HEK293 (cell line): ENCODE results near the gene BCKDHA.

Experiments
- BCL11B ChIP-seq: fragments of 450-650 bp; formaldehyde crosslinking; IDR thresholded peaks from 2 replicates; pipeline ENCODE4 v1.5.1; 2016; ENCODE audit warnings: low read depth, missing biosample characterization, missing genetic modification characterization
- GLI2 ChIP-seq: fragments of 450-650 bp; formaldehyde crosslinking; IDR thresholded peaks from 2 replicates; pipeline ENCODE4; 2017; ENCODE audit warnings: missing biosample characterization, missing genetic modification characterization, low read depth, borderline replicate concordance
- KLF9 ChIP-seq: fragments of 450-650 bp; formaldehyde crosslinking; IDR thresholded peaks from 2 replicates; pipeline ENCODE4 v1.5.1; 2016; ENCODE audit warnings: missing biosample characterization, missing genetic modification characterization, low read depth
- REPIN1 ChIP-seq: fragments of 450-650 bp; formaldehyde crosslinking; IDR thresholded peaks from 2 replicates; pipeline ENCODE4 v1.5.1; 2017; ENCODE audit warnings: missing biosample characterization, missing genetic modification characterization, low read depth
- SCRT1 ChIP-seq: fragments of 450-650 bp; formaldehyde crosslinking; IDR thresholded peaks from 2 replicates; pipeline ENCODE4 v1.5.1; 2016; ENCODE audit warnings: missing biosample characterization, missing genetic modification characterization, borderline replicate concordance
- ZBTB17 ChIP-seq: fragments of 450-650 bp; formaldehyde crosslinking; IDR thresholded peaks from 2 replicates; pipeline ENCODE4 v1.5.1; 2016; ENCODE audit warnings: missing biosample characterization, missing genetic modification characterization
- ZBTB48 ChIP-seq: fragments of 450-650 bp; formaldehyde crosslinking; IDR thresholded peaks from 2 replicates; pipeline ENCODE4 v1.5.1; 2016; ENCODE audit warnings: missing biosample characterization, missing genetic modification characterization
- ZBTB8A ChIP-seq: fragments of 450-650 bp; formaldehyde crosslinking; IDR thresholded peaks from 2 replicates; pipeline ENCODE4 v1.5.1; 2016; ENCODE audit warnings: missing biosample characterization, missing genetic modification characterization
- ZNF24 ChIP-seq: fragments of 450-650 bp; formaldehyde crosslinking; IDR thresholded peaks from 2 replicates; pipeline ENCODE4 v1.5.1; 2016; ENCODE audit warnings: missing biosample characterization, missing genetic modification characterization
- ZNF302 ChIP-seq: fragments of 450-650 bp; formaldehyde crosslinking; IDR thresholded peaks from 2 replicates; pipeline ENCODE4 v1.5.1; 2016; ENCODE audit warnings: missing biosample characterization, missing genetic modification characterization, low read depth
- ZNF501 ChIP-seq: fragments of 450-650 bp; formaldehyde crosslinking; IDR thresholded peaks from 2 replicates; pipeline ENCODE4 v1.5.1; 2016; ENCODE audit warnings: missing biosample characterization, missing genetic modification characterization
- ZNF521 ChIP-seq: fragments of 450-650 bp; formaldehyde crosslinking; IDR thresholded peaks from 2 replicates; pipeline ENCODE4 v1.5.1; 2017; ENCODE audit warnings: missing biosample characterization, mild to moderate bottlenecking, missing genetic modification characterization
- ZNF544 ChIP-seq: fragments of 450-650 bp; formaldehyde crosslinking; IDR thresholded peaks from 2 replicates; pipeline ENCODE4 v1.5.0; 2017; ENCODE audit warnings: missing biosample characterization, missing genetic modification characterization
- ZNF701 ChIP-seq: fragments of 450-650 bp; formaldehyde crosslinking; IDR thresholded peaks from 2 replicates; pipeline ENCODE4 v1.5.1; 2016; ENCODE audit warnings: missing biosample characterization, missing genetic modification characterization
- ZXDB ChIP-seq: fragments of 450-650 bp; formaldehyde crosslinking; IDR thresholded peaks from 2 replicates; pipeline ENCODE4 v1.5.1; 2016; ENCODE audit warnings: missing biosample characterization, missing genetic modification characterization
- TF ChIP-seq, protein P1 (sequence below): fragments of 450-650 bp; formaldehyde crosslinking; IDR thresholded peaks from 2 replicates; pipeline ENCODE4 v1.5.1; 2016; ENCODE audit warnings: missing biosample characterization, missing genetic modification characterization
- TF ChIP-seq, protein P2 (sequence below): fragments of 450-650 bp; IDR thresholded peaks from 2 replicates; pipeline ENCODE4 v1.5.1; 2018; ENCODE audit warnings: missing biosample characterization, missing genetic modification characterization
- TF ChIP-seq, protein P3 (sequence below): fragments of 450-650 bp; formaldehyde crosslinking; IDR thresholded peaks from 2 replicates; pipeline ENCODE4 v1.5.1; 2017; ENCODE audit warnings: missing biosample characterization, missing genetic modification characterization
- TF ChIP-seq, protein P4 (sequence below): fragments of 450-650 bp; formaldehyde crosslinking; IDR thresholded peaks from 2 replicates; pipeline ENCODE4 v1.5.1; 2016; ENCODE audit warnings: missing biosample characterization, missing genetic modification characterization
- TF ChIP-seq, protein P5 (sequence below): fragments of 450-650 bp; formaldehyde crosslinking; conservative IDR thresholded peaks from 2 replicates; pipeline ENCODE4 v1.5.1; 2016; ENCODE audit warnings: low read depth, missing biosample characterization, missing genetic modification characterization
- TF ChIP-seq, protein P6 (sequence below): IDR thresholded peaks from 2 replicates; pipeline ENCODE4 v1.6.1; 2011; ENCODE audit warnings: mild to moderate bottlenecking, low read depth, low read length, borderline replicate concordance

The BCKDHA gene

DNA sequence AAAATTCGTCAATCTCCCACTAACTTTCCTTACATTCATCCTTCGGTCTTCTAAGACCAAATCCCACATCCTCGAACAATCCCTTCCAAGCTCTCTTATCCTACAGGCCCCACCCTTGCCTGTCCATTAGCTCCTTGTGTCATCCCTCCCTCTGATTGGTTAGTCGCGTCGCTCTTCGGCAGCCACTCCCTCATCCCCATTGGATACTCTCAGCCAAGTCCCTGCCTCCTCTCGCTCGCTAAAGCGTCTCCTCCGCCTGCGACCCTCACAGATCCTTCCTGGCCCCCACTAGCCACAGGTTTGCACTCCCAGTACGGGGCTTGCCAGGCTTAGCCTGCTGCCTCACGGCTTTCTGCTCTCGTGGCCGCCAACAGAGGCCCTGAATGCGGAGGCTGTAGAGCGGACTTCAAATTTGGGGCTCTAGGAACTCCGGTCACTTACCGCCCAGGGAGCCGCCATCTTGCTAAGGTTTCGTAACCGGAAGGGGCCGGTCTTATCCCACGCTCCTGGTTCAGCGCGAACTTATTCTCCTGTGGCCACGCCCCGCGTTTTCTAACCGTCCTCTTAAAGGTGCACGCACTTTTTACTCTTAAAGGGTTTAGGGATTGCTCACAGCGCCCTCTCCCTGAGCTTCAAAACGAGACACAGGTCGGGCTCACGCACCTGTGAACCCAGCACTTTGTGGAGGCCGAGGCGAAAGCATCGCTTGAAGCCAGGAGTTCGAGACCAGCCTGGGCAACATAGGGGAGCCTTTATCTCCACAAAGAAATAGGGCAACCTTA is 42.0 kb downstream of the BCKDHA start, which contains the start of gene DMAC2 (continued):
- TF ChIP-seq, protein P1, sequence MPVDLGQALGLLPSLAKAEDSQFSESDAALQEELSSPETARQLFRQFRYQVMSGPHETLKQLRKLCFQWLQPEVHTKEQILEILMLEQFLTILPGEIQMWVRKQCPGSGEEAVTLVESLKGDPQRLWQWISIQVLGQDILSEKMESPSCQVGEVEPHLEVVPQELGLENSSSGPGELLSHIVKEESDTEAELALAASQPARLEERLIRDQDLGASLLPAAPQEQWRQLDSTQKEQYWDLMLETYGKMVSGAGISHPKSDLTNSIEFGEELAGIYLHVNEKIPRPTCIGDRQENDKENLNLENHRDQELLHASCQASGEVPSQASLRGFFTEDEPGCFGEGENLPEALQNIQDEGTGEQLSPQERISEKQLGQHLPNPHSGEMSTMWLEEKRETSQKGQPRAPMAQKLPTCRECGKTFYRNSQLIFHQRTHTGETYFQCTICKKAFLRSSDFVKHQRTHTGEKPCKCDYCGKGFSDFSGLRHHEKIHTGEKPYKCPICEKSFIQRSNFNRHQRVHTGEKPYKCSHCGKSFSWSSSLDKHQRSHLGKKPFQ: no peak
- peak; percentile 87; the same call in 1 of the 2 replicates for TF ChIP-seq ZNF501 (tag by site-specific recombination)
- no peak for TF ChIP-seq ZNF302 (tag by site-specific recombination)
- peak; percentile 69 for TF ChIP-seq KLF9
- TF ChIP-seq ZXDB: peak; percentile 95
- TF ChIP-seq, protein P2, sequence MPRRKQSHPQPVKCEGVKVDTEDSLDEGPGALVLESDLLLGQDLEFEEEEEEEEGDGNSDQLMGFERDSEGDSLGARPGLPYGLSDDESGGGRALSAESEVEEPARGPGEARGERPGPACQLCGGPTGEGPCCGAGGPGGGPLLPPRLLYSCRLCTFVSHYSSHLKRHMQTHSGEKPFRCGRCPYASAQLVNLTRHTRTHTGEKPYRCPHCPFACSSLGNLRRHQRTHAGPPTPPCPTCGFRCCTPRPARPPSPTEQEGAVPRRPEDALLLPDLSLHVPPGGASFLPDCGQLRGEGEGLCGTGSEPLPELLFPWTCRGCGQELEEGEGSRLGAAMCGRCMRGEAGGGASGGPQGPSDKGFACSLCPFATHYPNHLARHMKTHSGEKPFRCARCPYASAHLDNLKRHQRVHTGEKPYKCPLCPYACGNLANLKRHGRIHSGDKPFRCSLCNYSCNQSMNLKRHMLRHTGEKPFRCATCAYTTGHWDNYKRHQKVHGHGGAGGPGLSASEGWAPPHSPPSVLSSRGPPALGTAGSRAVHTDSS (tag by site-specific recombination): no peak
- TF ChIP-seq ZBTB8A: peak; percentile 29; the same call in 1 of the 2 replicates
- TF ChIP-seq, protein P3, sequence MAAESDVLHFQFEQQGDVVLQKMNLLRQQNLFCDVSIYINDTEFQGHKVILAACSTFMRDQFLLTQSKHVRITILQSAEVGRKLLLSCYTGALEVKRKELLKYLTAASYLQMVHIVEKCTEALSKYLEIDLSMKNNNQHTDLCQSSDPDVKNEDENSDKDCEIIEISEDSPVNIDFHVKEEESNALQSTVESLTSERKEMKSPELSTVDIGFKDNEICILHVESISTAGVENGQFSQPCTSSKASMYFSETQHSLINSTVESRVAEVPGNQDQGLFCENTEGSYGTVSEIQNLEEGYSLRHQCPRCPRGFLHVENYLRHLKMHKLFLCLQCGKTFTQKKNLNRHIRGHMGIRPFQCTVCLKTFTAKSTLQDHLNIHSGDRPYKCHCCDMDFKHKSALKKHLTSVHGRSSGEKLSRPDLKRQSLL: peak; percentile 70
- TF ChIP-seq REPIN1 (tag by site-specific recombination): no peak
- TF ChIP-seq, protein P4, sequence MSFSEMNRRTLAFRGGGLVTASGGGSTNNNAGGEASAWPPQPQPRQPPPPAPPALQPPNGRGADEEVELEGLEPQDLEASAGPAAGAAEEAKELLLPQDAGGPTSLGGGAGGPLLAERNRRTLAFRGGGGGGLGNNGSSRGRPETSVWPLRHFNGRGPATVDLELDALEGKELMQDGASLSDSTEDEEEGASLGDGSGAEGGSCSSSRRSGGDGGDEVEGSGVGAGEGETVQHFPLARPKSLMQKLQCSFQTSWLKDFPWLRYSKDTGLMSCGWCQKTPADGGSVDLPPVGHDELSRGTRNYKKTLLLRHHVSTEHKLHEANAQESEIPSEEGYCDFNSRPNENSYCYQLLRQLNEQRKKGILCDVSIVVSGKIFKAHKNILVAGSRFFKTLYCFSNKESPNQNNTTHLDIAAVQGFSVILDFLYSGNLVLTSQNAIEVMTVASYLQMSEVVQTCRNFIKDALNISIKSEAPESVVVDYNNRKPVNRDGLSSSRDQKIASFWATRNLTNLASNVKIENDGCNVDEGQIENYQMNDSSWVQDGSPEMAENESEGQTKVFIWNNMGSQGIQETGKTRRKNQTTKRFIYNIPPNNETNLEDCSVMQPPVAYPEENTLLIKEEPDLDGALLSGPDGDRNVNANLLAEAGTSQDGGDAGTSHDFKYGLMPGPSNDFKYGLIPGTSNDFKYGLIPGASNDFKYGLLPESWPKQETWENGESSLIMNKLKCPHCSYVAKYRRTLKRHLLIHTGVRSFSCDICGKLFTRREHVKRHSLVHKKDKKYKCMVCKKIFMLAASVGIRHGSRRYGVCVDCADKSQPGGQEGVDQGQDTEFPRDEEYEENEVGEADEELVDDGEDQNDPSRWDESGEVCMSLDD: 0 out of 2 replicates have a peak, but pooled peaks have one; percentile 32
- TF ChIP-seq, protein P5, sequence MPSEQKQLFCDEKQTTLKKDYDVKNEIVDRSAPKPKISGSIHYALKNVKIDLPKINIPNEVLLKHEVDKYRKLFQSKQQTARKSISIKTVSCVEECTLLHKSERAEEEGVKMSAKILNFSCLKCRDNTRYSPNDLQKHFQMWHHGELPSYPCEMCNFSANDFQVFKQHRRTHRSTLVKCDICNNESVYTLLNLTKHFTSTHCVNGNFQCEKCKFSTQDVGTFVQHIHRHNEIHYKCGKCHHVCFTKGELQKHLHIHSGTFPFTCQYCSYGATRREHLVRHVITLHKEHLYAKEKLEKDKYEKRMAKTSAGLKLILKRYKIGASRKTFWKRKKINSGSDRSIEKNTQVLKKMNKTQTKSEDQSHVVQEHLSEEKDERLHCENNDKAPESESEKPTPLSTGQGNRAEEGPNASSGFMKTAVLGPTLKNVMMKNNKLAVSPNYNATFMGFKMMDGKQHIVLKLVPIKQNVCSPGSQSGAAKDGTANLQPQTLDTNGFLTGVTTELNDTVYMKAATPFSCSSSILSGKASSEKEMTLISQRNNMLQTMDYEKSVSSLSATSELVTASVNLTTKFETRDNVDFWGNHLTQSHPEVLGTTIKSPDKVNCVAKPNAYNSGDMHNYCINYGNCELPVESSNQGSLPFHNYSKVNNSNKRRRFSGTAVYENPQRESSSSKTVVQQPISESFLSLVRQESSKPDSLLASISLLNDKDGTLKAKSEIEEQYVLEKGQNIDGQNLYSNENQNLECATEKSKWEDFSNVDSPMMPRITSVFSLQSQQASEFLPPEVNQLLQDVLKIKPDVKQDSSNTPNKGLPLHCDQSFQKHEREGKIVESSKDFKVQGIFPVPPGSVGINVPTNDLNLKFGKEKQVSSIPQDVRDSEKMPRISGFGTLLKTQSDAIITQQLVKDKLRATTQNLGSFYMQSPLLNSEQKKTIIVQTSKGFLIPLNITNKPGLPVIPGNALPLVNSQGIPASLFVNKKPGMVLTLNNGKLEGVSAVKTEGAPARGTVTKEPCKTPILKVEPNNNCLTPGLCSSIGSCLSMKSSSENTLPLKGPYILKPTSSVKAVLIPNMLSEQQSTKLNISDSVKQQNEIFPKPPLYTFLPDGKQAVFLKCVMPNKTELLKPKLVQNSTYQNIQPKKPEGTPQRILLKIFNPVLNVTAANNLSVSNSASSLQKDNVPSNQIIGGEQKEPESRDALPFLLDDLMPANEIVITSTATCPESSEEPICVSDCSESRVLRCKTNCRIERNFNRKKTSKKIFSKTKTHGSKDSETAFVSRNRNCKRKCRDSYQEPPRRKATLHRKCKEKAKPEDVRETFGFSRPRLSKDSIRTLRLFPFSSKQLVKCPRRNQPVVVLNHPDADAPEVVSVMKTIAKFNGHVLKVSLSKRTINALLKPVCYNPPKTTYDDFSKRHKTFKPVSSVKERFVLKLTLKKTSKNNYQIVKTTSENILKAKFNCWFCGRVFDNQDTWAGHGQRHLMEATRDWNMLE (tag by site-specific recombination): peak; percentile 79
- TF ChIP-seq ZBTB48 (tag by site-specific recombination): peak; percentile 80; the same call in 1 of the 2 replicates
- TF ChIP-seq, protein P6, sequence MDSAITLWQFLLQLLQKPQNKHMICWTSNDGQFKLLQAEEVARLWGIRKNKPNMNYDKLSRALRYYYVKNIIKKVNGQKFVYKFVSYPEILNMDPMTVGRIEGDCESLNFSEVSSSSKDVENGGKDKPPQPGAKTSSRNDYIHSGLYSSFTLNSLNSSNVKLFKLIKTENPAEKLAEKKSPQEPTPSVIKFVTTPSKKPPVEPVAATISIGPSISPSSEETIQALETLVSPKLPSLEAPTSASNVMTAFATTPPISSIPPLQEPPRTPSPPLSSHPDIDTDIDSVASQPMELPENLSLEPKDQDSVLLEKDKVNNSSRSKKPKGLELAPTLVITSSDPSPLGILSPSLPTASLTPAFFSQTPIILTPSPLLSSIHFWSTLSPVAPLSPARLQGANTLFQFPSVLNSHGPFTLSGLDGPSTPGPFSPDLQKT: no peak; the same call in 1 of the 2 replicates
- TF ChIP-seq ZNF24 (tag by site-specific recombination): 0 out of 2 replicates have a peak, but pooled peaks have one; percentile 52
- TF ChIP-seq ZNF701: no peak
- TF ChIP-seq ZBTB17: peak; percentile 97
- TF ChIP-seq ZNF521: no peak
- no peak for TF ChIP-seq BCL11B (tag by site-specific recombination)
- peak; percentile 99 for TF ChIP-seq SCRT1
- no peak for TF ChIP-seq GLI2 (tag by site-specific recombination)
- no peak for TF ChIP-seq ZNF544 (tag by site-specific recombination)
